Measurements from ENCODE around the gene C12orf57. TPM values are rescaled to one million over a fixed set of nuclear protein-coding genes. Genes with fewer than 3 reads are reported as not detected.

Gene C12orf57
- polyA plus RNA-seq, 1 experiment = 359 TPM

- no peak overlapping the region for H3K4me3 ChIP-seq (ENCODE audit: low read depth, low read length)
- no peaks in the 10 kb centered on the region for H3K27me3 ChIP-seq (ENCODE audit: control insufficient read depth, insufficient read depth, low read length)
- H3K9me3 ChIP-seq (ENCODE audit: control insufficient read depth, insufficient read depth, low read length) = no peaks in the 10 kb centered on the region
- no peak for DNase-seq (ENCODE audit: low read depth, low spot score)
- no peak overlapping the region for H3K27ac ChIP-seq (ENCODE audit: low read depth, low read length)
- POLR2A ChIA-PET = interaction anchor here (1.1 to 2.8 kb wide), 2 partner anchors 20 to 50 kb away, joined by 3 to 36 read pairs; partner anchors contain the start of genes C12orf57, RNU7-1 and SPSB2
- TF ChIP-seq CTCF (IDR thresholded peaks at IDR 0.05; ENCODE audit: low read depth, low read length) = no peak
- CTCF ChIA-PET = interaction anchor here (0.8 to 3.9 kb wide), 8 partner anchors 11 to 221 kb away, joined by 3 to 49 read pairs (median 16); no protein-coding TSS in a partner anchor
Observed at GRCh38 chr12:6923003-6923732, 20.7 kb upstream of the C12orf57 start.

- POLR2A ChIA-PET = interaction anchor here (1.1 to 2.8 kb wide), 2 partner anchors 12 to 20 kb away, joined by 5 to 36 read pairs; partner anchors contain the start of genes C12orf57 and RNU7-1
- TF ChIP-seq CTCF (IDR thresholded peaks at IDR 0.05; ENCODE audit: low read depth, low read length) = no peak
Observed at GRCh38 chr12:6923851-6924250, 20.0 kb upstream of the C12orf57 start.

GRCh38 chr12:6925239-6925539 is 18.6 kb upstream of the C12orf57 start:
- no peak for TF ChIP-seq CTCF (IDR thresholded peaks at IDR 0.05; ENCODE audit: low read depth, low read length)
- peak overlapping the region; percentile 68; the same call in 1 of the 2 replicates for H3K4me3 ChIP-seq (ENCODE audit: low read depth, low read length)
- peak overlapping the region; percentile 90 for H3K27ac ChIP-seq (ENCODE audit: low read depth, low read length)
- H3K9me3 ChIP-seq (ENCODE audit: control insufficient read depth, insufficient read depth, low read length) = no peaks in the 10 kb centered on the region
- no peak for DNase-seq (ENCODE audit: low read depth, low spot score)
- POLR2A ChIA-PET = interaction anchor here (0.8 to 3.0 kb wide), 11 partner anchors 10 to 57 kb away, joined by 3 to 36 read pairs (median 4); partner anchors contain the start of genes C12orf57, ENO2, RNU7-1 and SPSB2
- CTCF ChIA-PET = interaction anchor here (0.7 to 3.9 kb wide), 17 partner anchors 9 to 219 kb away, joined by 3 to 49 read pairs (median 8); partner anchors contain the start of genes LRRC23 and SPSB2
- no peaks in the 10 kb centered on the region for H3K27me3 ChIP-seq (ENCODE audit: control insufficient read depth, insufficient read depth, low read length)

More at GRCh38 chr12:6923851-6924250, 20.0 kb upstream of the C12orf57 start:
- Histone ChIP-seq H3K27me3 (ENCODE audit: control insufficient read depth, insufficient read depth, low read length) (no peaks in the 10 kb centered on the region), H3K4me3 (ENCODE audit: low read depth, low read length) (no peak overlapping the region), H3K27ac (ENCODE audit: low read depth, low read length) (no peak overlapping the region), H3K9me3 (ENCODE audit: control insufficient read depth, insufficient read depth, low read length) (no peaks in the 10 kb centered on the region)
- DNase-seq (ENCODE audit: low read depth, low spot score) = no peak
- CTCF ChIA-PET = interaction anchor here (0.5 to 3.9 kb wide), 25 partner anchors 8 to 390 kb away, joined by 3 to 49 read pairs (median 5); partner anchors contain the start of genes C12orf57, GAPDH, RNU7-1 and SPSB2

GRCh38 chr12:6925540-6926279 is 18.1 kb upstream of the C12orf57 start:
- no peak for TF ChIP-seq CTCF (IDR thresholded peaks at IDR 0.05; ENCODE audit: low read depth, low read length)
- peak overlapping the region; percentile 90 for H3K27ac ChIP-seq (ENCODE audit: low read depth, low read length)
- ChIA-PET CTCF (interaction anchor here (0.7 to 3.9 kb wide), 17 partner anchors 9 to 219 kb away, joined by 3 to 49 read pairs (median 8); partner anchors contain the start of genes LRRC23 and SPSB2), POLR2A (interaction anchor here (0.6 to 3.0 kb wide), 12 partner anchors 10 to 402 kb away, joined by 3 to 36 read pairs (median 4); partner anchors contain the start of genes C12orf57, ENO2, RNU7-1 and SPSB2)
- H3K9me3 ChIP-seq (ENCODE audit: control insufficient read depth, insufficient read depth, low read length) = no peaks in the 10 kb centered on the region
- peak; percentile 55 for DNase-seq (ENCODE audit: low read depth, low spot score)
- peak overlapping the region; percentile 68 for H3K4me3 ChIP-seq (ENCODE audit: low read depth, low read length)
- H3K27me3 ChIP-seq (ENCODE audit: control insufficient read depth, insufficient read depth, low read length) = no peaks in the 10 kb centered on the region
